ENCODE data around the gene NOC2L. TPM values are rescaled to one million over a fixed set of nuclear protein-coding genes. Genes with fewer than 3 reads are reported as not detected.

The NOC2L gene
- total RNA-seq, 2 experiments from 2014 or later = 68.9 to 103 TPM

DNA sequence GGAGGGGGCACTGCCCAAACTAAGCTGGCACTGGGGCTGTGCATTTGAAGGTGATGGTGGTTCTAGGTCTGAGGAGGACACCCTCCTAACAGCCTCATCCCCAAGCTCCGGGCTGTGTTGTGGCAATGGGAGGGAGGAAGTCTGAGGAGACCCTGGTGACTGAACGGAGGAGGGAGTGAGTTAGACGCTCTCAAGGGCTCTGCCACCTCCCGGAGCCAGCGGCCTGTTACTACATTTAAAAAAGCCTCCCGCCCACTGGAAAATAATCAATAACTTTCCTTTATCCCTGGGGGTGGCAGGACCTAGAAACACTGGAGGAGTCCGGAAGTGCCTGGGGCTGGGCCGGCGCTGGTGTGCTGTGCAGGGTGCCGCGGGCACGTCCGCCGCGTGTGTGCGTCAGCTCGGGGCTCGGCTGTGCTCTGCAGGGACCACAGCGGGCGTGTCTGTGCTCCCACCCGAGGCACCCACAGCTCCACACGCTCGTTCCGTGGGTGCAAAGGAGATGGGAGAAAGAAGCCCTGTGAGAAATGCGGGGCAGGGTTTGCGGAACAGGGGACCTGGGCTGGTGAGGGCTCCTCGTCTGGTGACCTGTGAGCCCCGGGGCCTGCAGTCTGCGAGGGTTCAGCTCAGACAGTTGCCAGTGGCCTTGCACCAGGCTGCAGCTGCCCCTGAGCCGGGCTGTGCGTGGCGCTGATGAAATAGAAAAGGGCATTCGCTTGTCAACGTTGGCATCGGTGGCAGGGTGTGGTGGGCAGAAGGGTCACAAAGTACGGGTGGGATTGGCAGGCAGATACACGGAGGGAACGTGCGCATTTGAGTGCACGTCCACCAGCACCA is 30.0 kb downstream of the NOC2L start:
- Mint-ChIP-seq H3K4me3 (no peak overlapping the region), H3K27me3 (peaks cover 43% of the 10 kb centered on the region), H3K4me1 (peaks cover 5% of the 10 kb centered on the region), H3K27ac (no peak overlapping the region), H3K9me3 (ENCODE audit: low read depth) (no peaks in the 10 kb centered on the region), H3K36me3 (no peaks in the 10 kb centered on the region)
- CTCF ChIA-PET = no interaction called here
- ATAC-seq = no peak
- DNase-seq = no peak

DNA sequence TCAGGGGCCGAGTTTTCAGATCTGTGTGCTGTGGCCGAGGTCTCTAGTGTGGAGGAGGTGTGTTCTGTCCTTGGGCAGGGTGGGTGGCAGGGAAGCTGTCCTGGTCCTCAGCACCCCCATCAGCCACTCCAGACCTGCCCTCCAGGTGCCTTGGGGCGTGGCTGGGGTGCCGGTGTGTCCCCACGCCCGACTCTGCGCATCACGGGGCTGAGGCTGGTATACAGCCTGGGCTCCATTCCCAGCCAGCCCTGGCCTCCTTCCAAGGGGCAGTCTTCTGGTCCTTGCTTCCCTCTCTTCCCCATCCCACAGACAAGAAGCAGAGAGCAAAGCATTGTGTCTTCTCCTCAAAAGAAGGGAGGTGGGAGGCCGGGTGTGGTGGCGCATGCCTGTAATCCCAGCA is 31.3 kb downstream of the NOC2L start:
- ATAC-seq = no peak
- Mint-ChIP-seq H3K36me3 (no peaks in the 10 kb centered on the region), H3K4me1 (peaks cover 9% of the 10 kb centered on the region), H3K4me3 (no peak overlapping the region), H3K27me3 (peaks cover 43% of the 10 kb centered on the region), H3K9me3 (ENCODE audit: low read depth) (no peaks in the 10 kb centered on the region), H3K27ac (no peak overlapping the region)
- CTCF ChIA-PET = no interaction called here
- no peak for DNase-seq

DNA sequence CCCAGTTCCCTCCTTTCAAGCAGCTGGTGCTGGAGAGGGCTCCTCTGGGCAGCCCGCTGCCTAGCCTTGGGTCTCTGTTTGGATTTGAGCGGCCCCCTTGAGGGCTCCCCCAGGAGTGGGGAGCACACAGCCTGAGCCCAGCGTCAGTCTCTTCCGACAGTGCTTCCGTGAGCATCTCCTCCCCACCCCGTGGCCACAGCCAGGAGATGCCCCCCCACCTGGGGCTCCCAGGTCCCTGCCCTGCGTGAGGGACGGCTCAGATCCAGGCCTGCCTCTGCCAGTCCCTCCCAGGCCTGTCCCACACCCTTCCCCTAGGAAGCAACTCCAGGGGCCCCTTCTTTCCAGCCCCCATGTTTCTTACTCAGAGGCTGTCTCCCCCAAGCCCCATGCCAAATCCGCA is 31.8 kb downstream of the NOC2L start:
- no peak overlapping the region for H3K27ac Mint-ChIP-seq

DNA sequence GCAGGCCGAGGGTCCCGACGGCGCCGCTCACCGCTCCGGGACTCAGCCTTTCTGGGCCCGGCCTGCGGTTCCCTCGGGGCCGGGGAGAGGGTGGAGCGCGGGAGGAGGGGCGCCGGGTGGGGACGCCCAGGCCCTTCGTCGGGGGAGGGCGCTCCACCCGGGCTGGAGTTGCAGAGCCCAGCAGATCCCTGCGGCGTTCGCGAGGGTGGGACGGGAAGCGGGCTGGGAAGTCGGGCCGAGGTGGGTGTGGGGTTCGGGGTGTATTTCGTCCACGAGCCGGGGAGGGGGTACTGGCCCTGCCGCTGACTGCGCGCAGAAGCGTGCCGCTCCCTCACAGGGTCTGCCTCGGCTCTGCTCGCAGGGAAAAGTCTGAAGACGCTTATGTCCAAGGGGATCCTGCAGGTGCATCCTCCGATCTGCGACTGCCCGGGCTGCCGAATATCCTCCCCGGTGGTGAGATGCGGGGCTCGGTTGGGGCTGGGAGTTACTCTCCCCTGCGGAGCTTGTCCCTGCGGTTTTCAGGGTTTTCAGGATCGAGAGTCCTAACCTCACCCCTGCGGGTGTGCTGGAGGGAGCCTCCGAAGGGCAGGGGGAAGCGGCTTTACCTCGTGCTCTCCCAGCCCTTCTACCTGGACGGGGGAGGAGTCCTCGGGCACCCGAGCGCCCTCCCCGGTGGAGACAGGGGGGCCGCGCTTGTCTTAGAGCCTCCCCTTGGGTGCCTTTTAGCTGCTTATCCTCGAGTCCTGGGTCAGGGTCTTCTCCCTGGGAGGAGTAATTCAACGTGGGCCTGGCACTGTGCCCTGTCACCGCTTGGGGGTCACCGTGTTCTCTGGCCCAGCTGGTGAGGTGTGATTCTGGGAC is 33.3 kb downstream of the NOC2L start:
- ATAC-seq (no peak), DNase-seq (no peak)
- Mint-ChIP-seq H3K27me3 (peaks cover 56% of the 10 kb centered on the region), H3K27ac (no peak overlapping the region), H3K4me3 (no peak overlapping the region), H3K4me1 (peaks cover 9% of the 10 kb centered on the region), H3K9me3 (ENCODE audit: low read depth) (no peaks in the 10 kb centered on the region), H3K36me3 (no peaks in the 10 kb centered on the region)
- CTCF ChIA-PET = interaction anchor here (1.0 kb wide), 1 partner anchor 13 kb away, joined by 3 read pairs; no protein-coding TSS in a partner anchor

More for the DNA sequence above, 31.8 kb downstream of the NOC2L start:
- Mint-ChIP-seq H3K27me3 (peaks cover 48% of the 10 kb centered on the region), H3K36me3 (no peaks in the 10 kb centered on the region), H3K9me3 (ENCODE audit: low read depth) (no peaks in the 10 kb centered on the region), H3K4me3 (no peak overlapping the region), H3K4me1 (peaks cover 9% of the 10 kb centered on the region)
- CTCF ChIA-PET = no interaction called here
- DNase-seq = no peak
- no peak for ATAC-seq

DNA sequence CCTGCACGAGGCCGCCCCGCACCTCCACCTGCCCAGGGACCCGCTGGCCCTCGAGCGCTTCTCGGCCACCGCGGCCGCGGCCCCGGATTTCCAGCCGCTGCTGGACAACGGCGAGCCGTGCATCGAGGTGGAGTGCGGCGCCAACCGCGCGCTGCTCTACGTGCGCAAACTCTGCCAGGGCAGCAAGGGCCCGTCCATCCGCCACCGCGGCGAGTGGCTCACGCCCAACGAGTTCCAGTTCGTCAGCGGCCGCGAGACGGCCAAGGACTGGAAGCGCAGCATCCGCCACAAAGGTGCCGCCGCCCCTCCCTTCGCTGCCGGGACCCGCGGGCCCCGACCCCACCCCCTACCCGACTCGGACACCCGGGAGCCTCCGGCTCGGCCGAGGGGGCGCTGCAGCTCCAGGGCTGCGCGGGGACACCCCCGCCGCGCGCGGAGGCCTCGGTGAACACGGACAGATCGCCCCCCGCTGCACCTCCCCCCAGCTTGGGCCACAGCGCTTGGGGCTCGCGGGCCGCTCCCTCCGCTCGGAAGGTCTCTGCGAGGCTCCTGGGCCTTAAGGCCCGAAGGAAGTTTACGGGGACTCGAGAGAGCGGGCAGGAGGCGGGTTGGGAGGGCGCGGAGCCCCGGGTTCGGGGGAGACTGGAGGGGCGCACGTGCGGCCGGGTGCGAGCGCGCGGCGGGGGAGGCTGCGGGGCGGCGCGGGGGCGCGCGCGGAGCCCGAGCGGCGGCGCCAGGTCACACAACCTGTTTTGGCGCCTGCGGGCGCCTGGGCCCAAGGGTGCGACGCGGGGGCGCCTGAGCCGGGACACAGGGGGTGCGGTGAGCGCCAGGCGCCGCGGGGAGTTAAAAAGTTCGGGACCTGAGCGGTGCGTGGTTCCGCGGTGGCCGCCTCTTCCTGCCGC is 34.1 kb downstream of the NOC2L start:
- Mint-ChIP-seq H3K27me3 (peaks cover 65% of the 10 kb centered on the region), H3K36me3 (no peaks in the 10 kb centered on the region), H3K27ac (no peak overlapping the region), H3K4me3 (no peak overlapping the region), H3K4me1 (peaks cover 13% of the 10 kb centered on the region), H3K9me3 (ENCODE audit: low read depth) (no peaks in the 10 kb centered on the region)
- no peak for ATAC-seq
- CTCF ChIA-PET = no interaction called here
- no peak for DNase-seq

DNA sequence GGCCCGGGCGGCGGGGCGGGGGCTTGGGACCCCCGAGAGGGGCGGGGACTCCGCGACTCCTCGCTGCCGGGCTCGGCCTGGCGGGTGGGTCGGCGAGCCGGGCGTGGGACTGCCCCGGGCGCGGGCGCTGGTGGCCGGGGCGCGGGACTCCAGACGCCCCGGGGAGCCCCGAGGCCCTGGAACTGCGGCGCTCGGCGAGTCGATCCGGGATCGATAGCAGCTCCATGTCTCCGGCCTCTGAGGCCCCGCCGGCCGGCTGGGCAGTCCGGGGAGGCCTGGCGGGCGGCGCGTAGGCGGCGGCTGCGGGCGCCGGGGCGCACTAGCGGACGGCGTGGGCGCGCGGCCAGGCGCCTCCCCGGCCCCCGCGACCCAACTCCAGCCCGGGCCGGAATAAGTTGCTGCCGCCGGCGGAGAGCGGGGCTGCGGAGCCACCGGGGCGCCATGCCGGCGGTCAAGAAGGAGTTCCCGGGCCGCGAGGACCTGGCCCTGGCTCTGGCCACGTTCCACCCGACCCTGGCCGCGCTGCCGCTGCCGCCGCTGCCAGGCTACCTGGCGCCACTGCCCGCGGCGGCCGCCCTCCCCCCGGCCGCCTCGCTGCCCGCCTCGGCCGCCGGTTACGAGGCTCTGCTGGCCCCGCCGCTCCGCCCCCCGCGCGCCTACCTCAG is 34.9 kb downstream of the NOC2L start:
- H3K9me3 Mint-ChIP-seq (ENCODE audit: low read depth) = no peaks in the 10 kb centered on the region
- CTCF ChIA-PET = no interaction called here
- H3K4me1 Mint-ChIP-seq = peaks cover 13% of the 10 kb centered on the region
- H3K36me3 Mint-ChIP-seq = no peaks in the 10 kb centered on the region
- peaks cover 66% of the 10 kb centered on the region for H3K27me3 Mint-ChIP-seq
- ATAC-seq (no peak), DNase-seq (no peak)
- no peak overlapping the region for H3K27ac Mint-ChIP-seq
- H3K4me3 Mint-ChIP-seq = no peak overlapping the region

DNA sequence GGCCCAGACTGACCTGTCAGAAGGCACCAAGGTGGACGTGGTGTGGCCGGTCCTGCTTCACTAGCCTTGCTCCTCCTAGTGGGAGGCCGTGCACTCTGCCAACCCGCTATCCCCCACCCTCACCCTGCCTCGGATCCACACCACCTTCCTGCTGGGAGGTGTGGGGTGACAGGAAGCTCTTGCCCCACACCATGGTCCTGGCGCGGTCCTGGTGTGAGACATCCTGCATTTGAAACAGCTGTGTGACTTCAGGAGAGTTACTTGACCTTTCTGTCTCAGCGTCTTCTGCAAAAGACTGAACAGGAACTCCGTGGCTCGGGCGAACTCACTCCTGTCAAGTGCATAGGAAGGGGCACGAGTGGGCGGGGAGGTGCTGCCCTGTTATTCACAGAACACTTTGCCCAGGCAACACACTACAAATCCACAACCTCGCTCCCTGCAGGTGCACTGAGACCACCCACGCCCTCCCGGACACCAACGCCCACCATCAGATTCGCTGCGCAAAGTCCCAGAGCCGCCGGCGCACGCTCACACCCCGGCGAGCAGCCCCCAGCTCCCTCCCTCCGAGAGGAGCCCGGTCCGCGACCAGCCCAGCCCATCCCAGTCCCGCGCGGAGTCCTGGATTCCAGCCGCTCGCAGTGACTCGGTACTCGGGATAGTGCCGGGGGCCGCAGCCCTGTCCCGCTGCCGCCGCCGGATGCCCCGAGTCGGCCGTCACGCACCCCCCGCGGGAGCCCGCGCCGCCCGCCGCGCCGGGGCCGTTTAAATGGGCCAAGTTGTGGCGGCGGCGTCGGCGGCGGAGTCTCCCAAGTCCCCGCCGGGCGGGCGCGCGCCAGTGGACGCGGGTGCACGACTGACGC is 35.7 kb downstream of the NOC2L start, which contains the start of gene SAMD11:
SAMD11 (plus strand) TSS at position 793 of the 860 bp plus-strand sequence. CDS start 509 bp downstream, outside the sequence.
- Mint-ChIP-seq H3K4me3 (peak within 1 kb of the TSS; percentile 46), H3K36me3 (no peaks in the 10 kb centered on the region), H3K27me3 (peaks cover 67% of the 10 kb centered on the region), H3K4me1 (peaks cover 13% of the 10 kb centered on the region), H3K27ac (peak within 1 kb of the TSS; percentile 17), H3K9me3 (ENCODE audit: low read depth) (no peaks in the 10 kb centered on the region)
- DNase-seq (no peak), ATAC-seq (peak; percentile 35)
- CTCF ChIA-PET = interaction anchor here (0.7 kb wide), 1 partner anchor 21 kb away, joined by 3 read pairs; no protein-coding TSS in a partner anchor

DNA sequence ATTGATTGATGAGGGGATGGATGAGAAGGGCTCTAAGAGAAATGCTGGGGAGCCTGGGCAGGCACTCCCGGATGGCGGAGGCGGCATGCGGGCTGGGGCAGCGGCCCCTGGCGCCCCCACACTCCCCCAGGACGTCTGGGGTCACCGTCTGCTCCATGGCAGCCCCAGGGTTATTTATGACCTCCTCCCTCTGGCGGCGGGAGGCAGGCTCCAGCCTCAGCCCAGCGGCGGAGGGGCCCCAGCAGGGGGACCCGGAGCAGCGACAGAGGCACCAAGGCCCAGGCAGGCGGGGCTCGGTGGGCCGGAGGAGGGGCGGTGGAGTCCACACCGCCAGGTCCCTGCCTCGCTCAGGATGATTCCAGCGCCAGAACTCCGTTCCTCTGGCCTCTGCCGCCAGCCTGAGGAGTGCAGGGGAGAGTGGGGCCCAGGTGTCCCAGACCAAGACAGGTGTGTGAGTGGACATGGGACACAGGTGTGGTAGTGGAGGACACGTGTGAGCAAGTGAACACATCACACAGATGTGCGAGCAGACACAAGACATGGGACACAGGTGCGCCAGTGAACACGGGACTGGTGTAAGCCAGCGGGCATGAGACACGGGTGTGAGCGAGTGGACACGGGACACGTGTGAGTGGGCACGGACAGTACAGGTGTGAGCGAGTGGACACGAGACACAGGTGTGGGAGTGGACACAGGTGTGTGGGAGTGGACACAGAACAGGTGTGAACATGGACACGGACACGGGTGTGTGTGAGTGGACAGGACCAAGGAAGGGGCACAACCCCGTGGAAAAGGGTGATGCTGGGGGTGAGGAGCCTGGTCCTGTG is 37.8 kb downstream of the NOC2L start:
- ATAC-seq (peak; percentile 46), DNase-seq (no peak)
- Mint-ChIP-seq H3K4me1 (peaks cover 13% of the 10 kb centered on the region), H3K9me3 (ENCODE audit: low read depth) (no peaks in the 10 kb centered on the region), H3K27me3 (peaks cover 53% of the 10 kb centered on the region), H3K27ac (no peak overlapping the region), H3K4me3 (no peak overlapping the region), H3K36me3 (no peaks in the 10 kb centered on the region)
- CTCF ChIA-PET = no interaction called here

DNA sequence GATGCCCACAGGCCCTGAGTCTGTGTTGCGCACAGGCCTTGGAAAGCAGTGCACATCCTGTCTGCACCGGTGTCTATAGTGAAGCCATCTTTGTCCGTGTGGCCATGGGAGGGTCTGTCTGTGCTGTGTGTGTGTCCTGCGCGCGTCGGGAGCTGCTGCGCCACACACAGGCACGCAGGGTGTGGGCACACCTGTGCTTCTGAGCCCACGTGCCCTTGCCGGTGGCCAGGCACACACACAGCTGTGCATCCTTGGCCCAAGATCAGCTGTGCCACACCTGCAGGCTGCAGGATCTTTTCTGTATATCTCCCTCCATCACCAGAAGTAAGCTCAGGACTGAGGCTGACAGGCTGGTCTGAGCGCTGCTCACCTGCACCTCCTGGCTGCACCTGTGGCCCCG is 38.5 kb downstream of the NOC2L start:
- H3K27ac Mint-ChIP-seq = no peak overlapping the region
- no peak for DNase-seq
- no peaks in the 10 kb centered on the region for H3K36me3 Mint-ChIP-seq
- CTCF ChIA-PET = no interaction called here
- H3K4me3 Mint-ChIP-seq = no peak overlapping the region
- no peak for ATAC-seq
- peaks cover 46% of the 10 kb centered on the region for H3K27me3 Mint-ChIP-seq
- no peaks in the 10 kb centered on the region for H3K9me3 Mint-ChIP-seq (ENCODE audit: low read depth)
- H3K4me1 Mint-ChIP-seq = peaks cover 13% of the 10 kb centered on the region

DNA sequence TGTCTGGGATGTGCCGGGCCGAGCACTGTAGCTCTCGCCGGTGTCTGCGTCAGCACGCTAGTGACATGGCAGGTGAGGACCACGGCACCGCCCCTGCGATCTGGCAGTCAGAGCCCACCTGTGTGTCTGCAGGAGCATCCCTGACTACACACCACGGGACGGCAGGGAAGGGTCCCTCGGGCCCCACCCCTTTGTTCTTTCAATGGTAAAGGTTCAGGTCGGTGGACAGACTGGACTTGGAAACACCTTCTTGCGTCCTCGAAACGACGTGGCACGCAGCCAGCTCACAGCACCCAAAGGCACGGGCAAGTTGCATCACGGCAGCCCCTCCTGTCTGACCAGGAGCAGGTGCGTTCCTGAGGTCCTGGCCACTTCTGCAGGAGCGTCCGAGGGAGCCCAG is 39.0 kb downstream of the NOC2L start:
- H3K27ac Mint-ChIP-seq = no peak overlapping the region
- ATAC-seq (no peak), DNase-seq (no peak)
- H3K36me3 Mint-ChIP-seq = no peaks in the 10 kb centered on the region
- H3K4me1 Mint-ChIP-seq = peaks cover 13% of the 10 kb centered on the region
- H3K4me3 Mint-ChIP-seq = no peak overlapping the region
- CTCF ChIA-PET = no interaction called here
- H3K9me3 Mint-ChIP-seq (ENCODE audit: low read depth) = no peaks in the 10 kb centered on the region
- peaks cover 45% of the 10 kb centered on the region for H3K27me3 Mint-ChIP-seq

DNA sequence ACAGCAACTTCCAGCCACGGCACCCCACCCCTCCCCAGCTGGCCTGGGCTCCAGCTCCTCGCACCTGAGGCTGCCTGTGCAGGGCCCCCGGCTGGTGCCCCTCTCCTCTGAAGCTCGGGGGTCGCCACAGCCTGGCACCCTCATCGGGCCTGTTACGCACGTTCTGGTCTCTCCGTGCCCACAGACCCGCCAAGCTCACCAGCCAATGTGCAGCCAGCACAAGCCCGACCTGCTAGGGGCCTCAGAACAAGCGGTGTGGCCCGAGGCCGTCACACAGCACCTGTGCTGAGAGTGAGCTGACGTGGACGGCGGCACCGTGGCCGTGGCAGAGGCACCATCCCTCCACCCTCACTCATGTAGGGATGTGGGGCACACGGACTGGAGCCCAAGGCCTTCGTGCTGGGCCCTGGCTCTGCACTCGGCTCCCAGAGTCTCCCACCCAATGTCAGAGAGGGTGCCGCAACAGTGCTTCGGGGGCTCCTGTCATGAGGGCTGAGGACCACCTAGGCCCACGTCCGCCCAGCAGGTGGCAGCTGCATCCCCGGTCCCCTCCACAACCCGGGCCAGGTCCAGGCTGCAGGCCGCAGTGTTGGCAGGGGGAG is 39.7 kb downstream of the NOC2L start:
- Mint-ChIP-seq H3K4me3 (no peak overlapping the region), H3K9me3 (ENCODE audit: low read depth) (no peaks in the 10 kb centered on the region), H3K27me3 (peaks cover 41% of the 10 kb centered on the region), H3K27ac (no peak overlapping the region), H3K36me3 (no peaks in the 10 kb centered on the region), H3K4me1 (peaks cover 13% of the 10 kb centered on the region)
- CTCF ChIA-PET = interaction anchor here (1.5 kb wide), 1 partner anchor 50 kb away, joined by 3 read pairs; no protein-coding TSS in a partner anchor
- ATAC-seq (no peak), DNase-seq (no peak)

Data from activated CD8-positive, alpha-beta memory T cell treated with anti-CD3 and anti-CD28 coated beads, Interleukin-2, amount 10 ng/mL, durations not matched to agents 7 days and 5 days (primary cell).